IPS-18c (cell line): ENCODE data around the gene ATG13.

Source experiments
- H3K4me3 ChIP-seq: 2 replicates; pipeline ENCODE4 v1.7.0; 2013; ENCODE audit warnings: low read depth, mild to moderate bottlenecking, low read length, moderate library complexity; ENCODE audit not compliant: insufficient read depth
- H3K9me3 ChIP-seq: one replicate; pipeline ENCODE4 v1.6.1; 2013; ENCODE audit warnings: mild to moderate bottlenecking, low read length, moderate library complexity; ENCODE audit not compliant: control insufficient read depth, insufficient read depth

The ATG13 gene

GRCh38 chr11:46600194-46600960 is 17.0 kb upstream of the ATG13 start:
- H3K9me3 ChIP-seq = no peaks in the 10 kb centered on the region
- H3K4me3 ChIP-seq = no peak overlapping the region

GRCh38 chr11:46601129-46601528 is 16.2 kb upstream of the ATG13 start:
- Histone ChIP-seq H3K4me3 (no peak overlapping the region), H3K9me3 (no peaks in the 10 kb centered on the region)

- Histone ChIP-seq H3K9me3 (no peaks in the 10 kb centered on the region), H3K4me3 (no peak overlapping the region)
Observed at GRCh38 chr11:46603704-46604308, 13.5 kb upstream of the ATG13 start.

GRCh38 chr11:46604796-46605195 is 12.6 kb upstream of the ATG13 start:
- Histone ChIP-seq H3K9me3 (no peaks in the 10 kb centered on the region), H3K4me3 (no peak overlapping the region)

GRCh38 chr11:46607516-46607915 is 9.8 kb upstream of the ATG13 start:
- H3K9me3 ChIP-seq = no peaks in the 10 kb centered on the region
- H3K4me3 ChIP-seq = no peak overlapping the region

GRCh38 chr11:46609386-46609785 is 8.0 kb upstream of the ATG13 start:
- Histone ChIP-seq H3K9me3 (no peaks in the 10 kb centered on the region), H3K4me3 (no peak overlapping the region)

GRCh38 chr11:46611526-46612304 is 5.6 kb upstream of the ATG13 start:
- no peak overlapping the region for H3K4me3 ChIP-seq
- no peaks in the 10 kb centered on the region for H3K9me3 ChIP-seq

GRCh38 chr11:46612326-46612725 is 5.0 kb upstream of the ATG13 start:
- no peak overlapping the region for H3K4me3 ChIP-seq
- no peaks in the 10 kb centered on the region for H3K9me3 ChIP-seq

- no peaks in the 10 kb centered on the region for H3K9me3 ChIP-seq
- H3K4me3 ChIP-seq = no peak overlapping the region
Observed at GRCh38 chr11:46615756-46616155, 1.6 kb upstream of the ATG13 start.

- H3K4me3 ChIP-seq = peak overlapping the region; percentile 100
- H3K9me3 ChIP-seq = no peaks in the 10 kb centered on the region
Observed at GRCh38 chr11:46616551-46617133, 711 bp upstream of the ATG13 start.

GRCh38 chr11:46617972-46618314 is 590 bp downstream of the ATG13 start:
- Histone ChIP-seq H3K9me3 (no peaks in the 10 kb centered on the region), H3K4me3 (peak overlapping the region; percentile 100)

GRCh38 chr11:46618837-46619236 is 1.5 kb downstream of the ATG13 start:
- Histone ChIP-seq H3K9me3 (peaks cover 2% of the 10 kb centered on the region), H3K4me3 (no peak overlapping the region)

- Histone ChIP-seq H3K4me3 (no peak overlapping the region), H3K9me3 (peaks cover 2% of the 10 kb centered on the region)
Observed at GRCh38 chr11:46625406-46625805, 8.1 kb downstream of the ATG13 start.

GRCh38 chr11:46628961-46629360 is 11.6 kb downstream of the ATG13 start:
- H3K4me3 ChIP-seq = no peak overlapping the region
- H3K9me3 ChIP-seq = no peaks in the 10 kb centered on the region

GRCh38 chr11:46630237-46630636 is 12.9 kb downstream of the ATG13 start:
- no peak overlapping the region for H3K4me3 ChIP-seq
- no peaks in the 10 kb centered on the region for H3K9me3 ChIP-seq

- Histone ChIP-seq H3K4me3 (no peak overlapping the region), H3K9me3 (no peaks in the 10 kb centered on the region)
Observed at GRCh38 chr11:46631676-46632075, 14.3 kb downstream of the ATG13 start.

GRCh38 chr11:46632502-46632901 is 15.1 kb downstream of the ATG13 start:
- H3K9me3 ChIP-seq = no peaks in the 10 kb centered on the region

More at GRCh38 chr11:46632502-46632901, 15.1 kb downstream of the ATG13 start:
- H3K4me3 ChIP-seq = no peak overlapping the region
